HL-60 (cell line): ENCODE data around the gene KRTAP10-1.

ENCODE experiments used
- DNase-seq, 2 experiments: peaks; one replicate each; pipeline ENCODE4 v3.0.0-alpha.2; 2010 to 2020; ENCODE audit warnings: low read depth in 1 of 2, low spot score in 1 of 2
- H3K27ac ChIP-seq: fragments of 250-450 bp; sonication (Bioruptor Pico); replicated peaks from 2 replicates; pipeline ENCODE4 v1.5.1; 2020; ENCODE audit warnings: mild to moderate bottlenecking, moderate library complexity
- H3K27me3 ChIP-seq: fragments of 250-450 bp; sonication (Bioruptor Pico); 2 replicates; pipeline ENCODE4 v1.5.1; 2021; ENCODE audit warnings: mild to moderate bottlenecking, moderate library complexity; ENCODE audit not compliant: insufficient read depth, poor library complexity, severe bottlenecking
- H3K4me3 ChIP-seq: replicated peaks from 2 replicates; pipeline ENCODE4 v1.5.1; 2011; ENCODE audit warnings: mild to moderate bottlenecking, control low read depth, low read length; ENCODE audit not compliant: insufficient read depth
- CTCF ChIP-seq: IDR thresholded peaks from one replicate; pipeline ENCODE4 v1.5.1; 2011; ENCODE audit warnings: low read length, control low read depth, inconsistent platforms; ENCODE audit not compliant: insufficient read depth
- GABPA ChIP-seq: IDR thresholded peaks from 2 replicates; pipeline ENCODE4 v1.6.1; 2012; ENCODE audit warnings: low read depth
- POLR2AphosphoS5 ChIP-seq: IDR thresholded peaks from 2 replicates; pipeline ENCODE4 v1.6.1; 2012; ENCODE audit warnings: low read depth
- REST ChIP-seq: IDR thresholded peaks from 2 replicates; pipeline ENCODE4 v1.6.1; 2012; ENCODE audit warnings: low read depth; ENCODE audit not compliant: insufficient replicate concordance
- SPI1 ChIP-seq: IDR thresholded peaks from 2 replicates; pipeline ENCODE4 v1.6.1; 2012; ENCODE audit warnings: low read depth, mild to moderate bottlenecking, borderline replicate concordance

Gene KRTAP10-1

DNA sequence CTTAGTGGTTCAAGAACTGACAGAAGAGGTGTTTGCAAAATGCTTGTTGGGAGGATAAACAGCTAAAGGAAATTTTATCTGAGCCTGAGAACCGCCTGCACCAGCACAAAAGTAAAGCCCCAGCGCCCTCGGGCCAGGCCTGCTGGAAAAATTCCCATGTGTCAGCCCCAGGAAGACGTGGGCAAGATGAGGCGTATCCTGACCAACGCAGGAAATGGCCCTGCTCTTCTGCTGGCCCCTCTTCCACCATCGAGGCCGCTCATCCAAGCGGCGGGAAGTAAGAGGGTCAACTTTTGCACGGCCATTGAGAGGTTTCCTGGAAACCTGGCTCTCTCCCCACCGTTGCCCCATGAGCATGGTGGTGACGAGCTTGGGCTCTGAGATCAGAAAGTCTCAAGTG is 45.0 kb downstream of the KRTAP10-1 start:
- no peak overlapping the region for H3K4me3 ChIP-seq
- TF ChIP-seq CTCF: no peak
- TF ChIP-seq SPI1: no peak
- TF ChIP-seq REST: no peak
- TF ChIP-seq GABPA: no peak
- no peak for TF ChIP-seq POLR2AphosphoS5
- no peak overlapping the region for H3K27ac ChIP-seq
- no peaks in the 10 kb centered on the region for H3K27me3 ChIP-seq
- DNase-seq: no peak

DNA sequence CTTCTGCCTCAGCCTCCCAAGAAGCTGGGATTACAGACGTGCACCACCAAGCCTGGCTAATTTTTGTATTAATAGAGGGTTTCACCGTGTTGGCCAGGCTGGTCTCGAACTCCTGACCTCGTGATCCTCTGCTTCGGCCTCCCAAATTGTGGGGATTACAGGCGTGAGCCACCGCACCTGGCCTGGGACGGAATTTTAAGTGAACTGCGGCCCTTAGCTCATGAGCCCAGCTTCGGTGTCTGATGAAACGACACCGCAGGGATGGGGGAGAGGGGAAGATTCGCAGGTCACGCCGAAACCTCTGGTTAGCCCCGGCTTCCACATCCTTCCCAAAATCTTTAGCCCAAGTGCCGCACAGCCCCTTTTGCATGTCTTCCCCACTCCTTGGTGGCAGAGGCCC is 45.6 kb downstream of the KRTAP10-1 start:
- no peak for TF ChIP-seq POLR2AphosphoS5
- no peak for TF ChIP-seq REST
- no peak for TF ChIP-seq SPI1
- no peak for TF ChIP-seq GABPA
- TF ChIP-seq CTCF: no peak
- Histone ChIP-seq H3K27me3 (no peaks in the 10 kb centered on the region), H3K4me3 (no peak overlapping the region), H3K27ac (no peak overlapping the region)
- DNase-seq: no peak

DNA sequence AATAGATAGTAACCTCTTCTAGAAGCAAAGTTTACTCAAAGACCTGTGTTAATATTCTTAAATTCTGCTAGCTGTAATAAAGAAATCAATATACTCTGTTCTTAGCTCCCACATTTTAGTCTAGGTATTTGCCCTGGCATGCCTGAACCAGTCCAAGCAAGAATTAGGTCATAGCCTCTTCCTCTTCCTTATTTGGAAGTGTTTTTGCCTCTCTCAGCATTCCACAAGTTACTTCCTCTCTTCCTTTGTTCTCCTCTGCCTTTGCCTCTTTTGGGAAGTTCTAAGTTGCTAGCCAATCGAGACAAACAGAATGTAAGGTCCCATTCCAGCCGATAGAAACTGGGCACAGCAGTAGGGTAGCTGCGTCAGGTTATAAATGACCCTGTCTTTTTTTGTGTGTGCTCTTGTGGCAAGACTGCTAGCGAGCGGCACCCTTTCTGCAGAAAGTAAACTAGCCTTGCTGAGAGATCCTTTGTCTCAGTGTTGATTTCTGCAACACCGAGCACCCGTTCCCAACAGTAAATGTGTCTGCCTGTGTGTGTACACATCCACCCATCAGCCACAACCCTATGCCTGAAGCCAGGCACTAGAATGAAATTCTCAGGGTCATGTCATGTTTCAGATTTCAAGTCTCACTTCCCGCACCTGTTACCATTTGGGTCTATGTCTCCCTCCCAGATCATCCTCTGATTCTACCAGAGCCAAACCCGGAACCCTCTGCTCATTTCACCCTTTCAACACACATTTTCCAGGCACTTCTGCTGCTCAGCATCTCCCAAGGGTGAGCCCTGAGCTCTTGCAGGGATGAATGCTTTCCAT is 47.2 kb downstream of the KRTAP10-1 start:
- DNase-seq: no peak
- H3K27me3 ChIP-seq: no peaks in the 10 kb centered on the region
- TF ChIP-seq CTCF (no peak), REST (no peak), SPI1 (peak; percentile 9; the same call in 1 of the 2 replicates)
- H3K4me3 ChIP-seq: no peak overlapping the region
- no peak overlapping the region for H3K27ac ChIP-seq
